Muscle of arm (tissue), 12 donors: ENCODE measurements around the gene TMEM82. TPM values are rescaled to one million over a fixed set of nuclear protein-coding genes. Genes with fewer than 3 reads are reported as not detected.

Experiments
- DNase-seq: peaks from one replicate; pipeline ENCODE4 v3.0.0-alpha.2; 2013
- polyA plus RNA-seq, 12 donors: library from polyadenylated mRNA; unstranded; fragments of 120-200 nt; gene quantifications; one replicate each; pipeline ENCODE4 v1.2.1, GENCODE V29; 2013; ENCODE audit not compliant: insufficient read length in 12 of 12

The TMEM82 gene
- polyA plus RNA-seq, 12 donors: not detected

- DNase-seq: no peak
Observed at GRCh38 chr1:15735304-15736037, 6.8 kb upstream of the TMEM82 start.

- DNase-seq: peak; percentile 40
Observed at GRCh38 chr1:15736038-15736891, 6.0 kb upstream of the TMEM82 start, which contains the start of gene SLC25A34. TSS of gene SLC25A34 (plus strand) at chr1:15736258. CDS start at chr1:15736486, 228 bp downstream.

DNA sequence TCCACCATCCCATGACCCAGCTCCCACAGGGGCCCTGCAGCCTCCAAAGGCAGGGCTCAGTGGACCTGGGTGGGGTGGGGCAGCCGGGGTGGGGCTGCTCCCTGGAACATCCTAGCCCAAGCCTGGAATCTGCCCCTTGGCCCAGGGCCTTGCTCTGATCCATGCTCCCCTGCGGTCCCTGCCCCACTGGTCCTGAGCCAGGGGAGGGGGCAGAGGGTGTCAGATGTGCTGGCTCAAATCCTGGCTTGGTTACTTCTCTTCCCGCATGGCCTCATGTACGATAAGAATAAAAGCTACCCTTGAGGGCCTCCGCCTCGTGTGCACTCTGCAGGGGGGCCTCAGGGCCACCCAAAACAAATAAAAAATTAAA lies 5.4 kb upstream of the TMEM82 start:
- no peak for DNase-seq

- DNase-seq: no peak
Observed at GRCh38 chr1:15737324-15738319, 4.7 kb upstream of the TMEM82 start.

- DNase-seq: no peak
Observed at GRCh38 chr1:15738416-15739113, 3.7 kb upstream of the TMEM82 start.

DNA sequence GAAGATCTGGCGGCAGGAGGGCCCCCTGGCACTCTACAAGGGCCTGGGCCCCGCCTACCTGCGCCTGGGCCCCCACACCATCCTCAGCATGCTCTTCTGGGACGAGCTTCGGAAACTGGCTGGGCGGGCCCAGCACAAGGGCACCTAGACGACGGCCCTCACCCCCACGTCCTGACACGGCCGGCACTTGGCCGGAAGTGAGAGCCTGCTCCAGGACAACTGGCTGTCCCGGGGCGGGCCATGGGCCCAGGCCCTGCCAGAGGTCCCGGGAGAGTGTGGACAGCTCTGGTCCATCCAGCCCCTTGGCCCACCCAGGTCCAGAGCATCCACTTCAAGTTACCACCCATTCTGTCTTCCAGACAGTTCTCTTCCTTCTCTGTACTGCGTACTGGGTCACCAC lies 3.0 kb upstream of the TMEM82 start:
- no peak for DNase-seq

- no peak for DNase-seq
Observed at GRCh38 chr1:15739745-15740144, 2.6 kb upstream of the TMEM82 start.

GRCh38 chr1:15740924-15741850 lies 1.1 kb upstream of the TMEM82 start:
- no peak for DNase-seq

DNA sequence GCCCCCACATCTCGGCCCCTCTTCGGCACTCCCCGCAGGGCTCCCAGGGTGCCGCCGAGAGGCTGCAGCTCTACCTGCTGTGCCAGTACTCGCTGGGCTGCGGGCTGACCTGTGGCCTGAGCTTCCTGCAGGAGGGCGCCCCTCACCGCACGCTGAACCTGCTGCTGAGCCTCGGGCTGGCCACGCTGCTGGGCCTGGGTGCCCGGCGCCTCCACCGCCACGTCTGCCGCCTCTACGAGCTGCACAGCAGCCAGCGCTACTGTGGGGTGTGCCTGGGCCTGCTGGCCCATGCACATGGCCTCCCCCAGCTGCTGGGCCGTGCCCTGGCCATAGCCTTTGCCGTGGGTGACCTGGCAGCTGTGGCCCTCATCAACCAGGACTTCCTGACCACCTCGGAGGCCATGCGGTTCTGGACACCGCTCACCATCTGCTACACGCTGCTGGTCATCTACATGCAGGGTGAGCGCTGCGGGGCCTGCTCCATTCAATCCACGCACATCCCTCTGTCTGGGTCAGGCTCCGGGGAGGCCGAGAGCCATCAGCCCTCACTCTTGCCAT lies 1.9 kb downstream of the TMEM82 start:
- no peak for DNase-seq

- no peak for DNase-seq
Observed at GRCh38 chr1:15747378-15747777, 5.1 kb downstream of the TMEM82 start.

GRCh38 chr1:15748264-15748663 lies 6.0 kb downstream of the TMEM82 start:
- DNase-seq: no peak

DNA sequence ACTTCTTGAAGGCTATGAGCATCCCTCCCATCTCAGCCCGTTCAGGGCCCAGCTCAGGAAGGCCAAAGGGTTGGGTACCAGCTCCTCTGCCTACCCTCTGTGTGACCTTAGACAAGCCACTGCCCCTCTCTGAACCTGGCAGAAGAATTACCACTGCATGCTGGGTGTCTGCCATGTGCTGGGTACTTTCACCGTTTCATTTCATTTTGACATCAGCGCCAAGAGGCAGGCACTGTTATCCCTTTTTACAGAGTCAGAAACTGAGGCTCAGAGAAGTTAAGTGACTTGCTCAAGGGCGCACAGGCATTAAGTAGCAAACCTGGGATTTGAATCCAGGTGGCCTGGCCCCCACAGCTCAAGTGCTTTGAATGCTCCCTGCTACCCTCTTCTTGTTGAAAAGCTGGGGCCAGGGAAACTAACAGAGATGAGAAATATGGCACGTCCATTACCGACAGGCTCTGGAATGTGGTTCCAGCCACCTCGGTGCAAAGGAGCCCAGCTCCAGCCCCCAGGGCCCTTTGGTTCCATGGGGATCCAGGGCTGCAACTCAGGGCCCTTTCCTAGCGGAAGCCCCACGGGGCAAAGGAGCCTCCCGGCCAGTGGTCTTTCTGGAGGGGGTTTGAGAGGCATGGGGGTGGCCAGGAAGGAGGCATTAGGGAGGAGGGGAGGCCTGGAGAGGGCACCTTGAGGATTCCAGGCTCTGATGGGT lies 6.5 kb downstream of the TMEM82 start:
- no peak for DNase-seq

- DNase-seq: no peak
Observed at GRCh38 chr1:15749399-15750291, 7.3 kb downstream of the TMEM82 start.

- DNase-seq: no peak
Observed at GRCh38 chr1:15750924-15751323, 8.6 kb downstream of the TMEM82 start.

GRCh38 chr1:15751717-15752116 lies 9.4 kb downstream of the TMEM82 start:
- no peak for DNase-seq

DNA sequence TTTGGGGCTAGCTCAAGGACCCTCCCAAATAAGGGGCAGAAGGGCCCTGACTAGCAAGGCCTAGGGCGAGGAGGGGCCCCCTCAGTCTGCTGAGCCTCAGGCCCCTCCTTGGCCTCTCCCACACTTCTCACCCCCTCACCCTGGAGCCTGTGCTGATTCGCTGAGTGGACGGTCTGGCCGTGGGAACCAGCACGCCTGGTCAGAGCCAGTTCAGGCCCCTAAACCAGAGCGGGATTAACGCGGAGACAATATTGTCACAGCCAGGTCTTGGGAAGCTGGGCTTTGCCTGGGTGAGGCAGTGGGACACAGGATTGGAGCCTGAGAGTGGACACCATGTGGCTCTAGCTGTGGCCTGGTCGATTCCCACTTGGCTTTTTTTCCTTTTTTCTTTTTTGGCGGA lies 11.5 kb downstream of the TMEM82 start:
- DNase-seq: no peak

- DNase-seq: no peak
Observed at GRCh38 chr1:15755021-15755645, 12.8 kb downstream of the TMEM82 start.

GRCh38 chr1:15755646-15756040 lies 13.3 kb downstream of the TMEM82 start:
- DNase-seq: no peak
